ENCODE measurements around the gene ADGRV1.

Gene ADGRV1

GRCh38 chr5:90874066-90874465 lies 315.5 kb downstream of the ADGRV1 start:
- no peak for DNase-seq (ENCODE audit: low read depth)

- no peak for DNase-seq (ENCODE audit: low read depth)
Observed at GRCh38 chr5:90875456-90875855, 316.9 kb downstream of the ADGRV1 start.

- DNase-seq (ENCODE audit: low read depth) = no peak
Observed at GRCh38 chr5:90876366-90876765, 317.8 kb downstream of the ADGRV1 start.

- no peak for DNase-seq (ENCODE audit: low read depth)
Observed at GRCh38 chr5:90877049-90877448, 318.5 kb downstream of the ADGRV1 start.

GRCh38 chr5:90878081-90878480 lies 319.5 kb downstream of the ADGRV1 start:
- DNase-seq (ENCODE audit: low read depth) = no peak

GRCh38 chr5:90878549-90879196 lies 320.1 kb downstream of the ADGRV1 start:
- DNase-seq (ENCODE audit: low read depth) = no peak

GRCh38 chr5:90881626-90882150 lies 323.1 kb downstream of the ADGRV1 start:
- DNase-seq (ENCODE audit: low read depth) = no peak

- DNase-seq (ENCODE audit: low read depth) = no peak
Observed at GRCh38 chr5:90882448-90882847, 323.9 kb downstream of the ADGRV1 start.

- DNase-seq (ENCODE audit: low read depth) = no peak
Observed at GRCh38 chr5:90885180-90885868, 326.7 kb downstream of the ADGRV1 start.

- no peak for DNase-seq (ENCODE audit: low read depth)
Observed at GRCh38 chr5:90886381-90886780, 327.8 kb downstream of the ADGRV1 start.

GRCh38 chr5:90888511-90889324 lies 330.1 kb downstream of the ADGRV1 start:
- DNase-seq (ENCODE audit: low read depth) = no peak

- DNase-seq (ENCODE audit: low read depth) = no peak
Observed at GRCh38 chr5:90889325-90889600, 330.7 kb downstream of the ADGRV1 start.

GRCh38 chr5:90890180-90890579 lies 331.6 kb downstream of the ADGRV1 start:
- DNase-seq (ENCODE audit: low read depth) = no peak

GRCh38 chr5:90894866-90895420 lies 336.3 kb downstream of the ADGRV1 start:
- no peak for DNase-seq (ENCODE audit: low read depth)

- no peak for DNase-seq (ENCODE audit: low read depth)
Observed at GRCh38 chr5:90897618-90898017, 339.0 kb downstream of the ADGRV1 start.

GRCh38 chr5:90898326-90899013 lies 339.9 kb downstream of the ADGRV1 start:
- no peak for DNase-seq (ENCODE audit: low read depth)

- no peak for DNase-seq (ENCODE audit: low read depth)
Observed at GRCh38 chr5:90899014-90899604, 340.5 kb downstream of the ADGRV1 start.

GRCh38 chr5:90901261-90901660 lies 342.7 kb downstream of the ADGRV1 start:
- no peak for DNase-seq (ENCODE audit: low read depth)

- DNase-seq (ENCODE audit: low read depth) = no peak
Observed at GRCh38 chr5:90902170-90902569, 343.6 kb downstream of the ADGRV1 start.

- no peak for DNase-seq (ENCODE audit: low read depth)
Observed at GRCh38 chr5:90902651-90903386, 344.2 kb downstream of the ADGRV1 start.

GRCh38 chr5:90909101-90909503 lies 350.5 kb downstream of the ADGRV1 start:
- no peak for DNase-seq (ENCODE audit: low read depth)

All from activated T-cell treated with anti-CD3 and anti-CD28 coated beads for 1 hour (primary cell).